Upper lobe of left lung (tissue), 6 donors: ENCODE measurements around the gene KRT24. TPM values are rescaled to one million over a fixed set of nuclear protein-coding genes. Genes with fewer than 3 reads are reported as not detected.

Experiments
- ATAC-seq, 2 donors: fragments of 200-7000 bp; cut with Tn5 transposase; one replicate each; pipeline ENCODE4 v1.9.1; 2022; ENCODE audit warnings: mild to moderate bottlenecking in 2 of 2, moderate library complexity in 2 of 2; ENCODE audit not compliant: low FRiP score in 2 of 2
- DNase-seq, 2 donors: peaks; one replicate each; pipeline ENCODE4 v3.0.0-alpha.2; 2019 to 2020
- H3K27ac ChIP-seq, 4 donors: fragments of 200-600 bp; sonication (generic); one replicate each; pipeline ENCODE4 v1.5.1; 2016 to 2019
- H3K27me3 ChIP-seq, 4 donors: fragments of 200-600 bp; sonication (generic); one replicate each; pipeline ENCODE4 v1.5.1; 2017 to 2019
- H3K36me3 ChIP-seq, 4 donors: fragments of 200-600 bp; sonication (generic); one replicate each; pipeline ENCODE4 v1.5.1; 2016 to 2019
- H3K4me1 ChIP-seq, 4 donors: fragments of 200-600 bp; sonication (generic); one replicate each; pipeline ENCODE4 v1.5.1; 2018 to 2019
- H3K4me3 ChIP-seq, 4 donors: fragments of 200-600 bp; sonication (generic); one replicate each; pipeline ENCODE4 v1.5.1; 2017 to 2019; ENCODE audit warnings: mild to moderate bottlenecking in 2 of 4, moderate library complexity in 1 of 4
- H3K9me3 ChIP-seq, 4 donors: fragments of 200-600 bp; sonication (generic); one replicate each; pipeline ENCODE4 v1.5.1; 2018 to 2019
- EP300 ChIP-seq, 4 donors: sonication (generic); formaldehyde crosslinking; IDR thresholded peaks; one replicate each; pipeline ENCODE4 v1.5.1; 2017; ENCODE audit warnings: antibody characterized with exemption in 4 of 4, control low read depth in 2 of 4
- POLR2A ChIP-seq, 4 donors: fragments of 450-650 bp; IDR thresholded peaks; one replicate each; pipeline ENCODE4 v1.5.1; 2016 to 2017; ENCODE audit warnings: antibody characterized with exemption in 4 of 4, mild to moderate bottlenecking in 2 of 4
- POLR2AphosphoS5 ChIP-seq, 2 donors: sonication (generic); formaldehyde crosslinking; IDR thresholded peaks; one replicate each; pipeline ENCODE4 v1.5.1; 2017; ENCODE audit warnings: antibody characterized with exemption in 2 of 2
- WGBS, 2 donors: methylation state at CpG; one replicate each; pipeline ENCODE4 v1.1.5; 2017 to 2018; 5-methylcytosine and 5-hydroxymethylcytosine counted together
- total RNA-seq, 6 donors: library from RNA; depleted of rRNA in 4 of 6; stranded (reverse); fragments of >200 nt in 4 of 6; gene quantifications; one replicate each; pipeline versions ENCODE4 v1.1.0 to v1.2.1, GENCODE V29; 2016 to 2021
- TF ChIP-seq, protein P1 (sequence below), 6 experiments: fragments of 450-650 bp in 4 of 6; fragments of 200-600 bp in 2 of 6; sonication (generic) in 2 of 6; IDR thresholded peaks; one replicate each; pipeline ENCODE4 v1.5.1; 2016 to 2019; ENCODE audit warnings: antibody characterized with exemption in 6 of 6
- donor health status: DM: no; HTN: no; CAD: no; lungs with moderate emphysema.
- donor health status: DM: no; HTN: yes; CAD: no; lungs with severe emphysema.

The KRT24 gene
- total RNA-seq, 6 donors from 2014 or later: not detected

DNA sequence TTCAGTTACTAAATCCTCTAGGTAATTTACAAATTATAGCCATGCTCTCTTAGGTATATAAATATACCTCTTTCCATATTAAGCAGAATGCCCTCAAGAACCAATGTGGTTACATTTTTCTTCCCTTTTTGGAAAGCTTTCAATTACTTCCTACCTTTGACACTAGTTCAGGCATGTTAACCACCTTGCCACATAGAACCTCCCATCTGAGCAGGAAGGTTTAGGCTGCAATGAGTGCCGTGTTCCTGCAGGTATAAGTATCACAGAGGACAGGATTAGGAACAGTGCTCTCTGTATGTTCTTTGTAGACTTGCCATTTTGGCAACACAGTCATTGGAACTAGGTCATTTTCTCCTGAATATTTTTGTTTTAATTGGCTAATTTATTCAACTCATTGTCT is 31.5 kb upstream of the KRT24 start:
- DNase-seq (no peak), ATAC-seq (no peak)
- Histone ChIP-seq H3K9me3 (no peaks in the 10 kb centered on the region), H3K4me1 (no peaks in the 10 kb centered on the region), H3K36me3 (no peaks in the 10 kb centered on the region), H3K4me3 (no peak overlapping the region), H3K27ac (no peak overlapping the region), H3K27me3 (no peaks in the 10 kb centered on the region)
- TF ChIP-seq POLR2A (IDR thresholded peaks at IDR 0.05): no peak
- TF ChIP-seq, protein P1, sequence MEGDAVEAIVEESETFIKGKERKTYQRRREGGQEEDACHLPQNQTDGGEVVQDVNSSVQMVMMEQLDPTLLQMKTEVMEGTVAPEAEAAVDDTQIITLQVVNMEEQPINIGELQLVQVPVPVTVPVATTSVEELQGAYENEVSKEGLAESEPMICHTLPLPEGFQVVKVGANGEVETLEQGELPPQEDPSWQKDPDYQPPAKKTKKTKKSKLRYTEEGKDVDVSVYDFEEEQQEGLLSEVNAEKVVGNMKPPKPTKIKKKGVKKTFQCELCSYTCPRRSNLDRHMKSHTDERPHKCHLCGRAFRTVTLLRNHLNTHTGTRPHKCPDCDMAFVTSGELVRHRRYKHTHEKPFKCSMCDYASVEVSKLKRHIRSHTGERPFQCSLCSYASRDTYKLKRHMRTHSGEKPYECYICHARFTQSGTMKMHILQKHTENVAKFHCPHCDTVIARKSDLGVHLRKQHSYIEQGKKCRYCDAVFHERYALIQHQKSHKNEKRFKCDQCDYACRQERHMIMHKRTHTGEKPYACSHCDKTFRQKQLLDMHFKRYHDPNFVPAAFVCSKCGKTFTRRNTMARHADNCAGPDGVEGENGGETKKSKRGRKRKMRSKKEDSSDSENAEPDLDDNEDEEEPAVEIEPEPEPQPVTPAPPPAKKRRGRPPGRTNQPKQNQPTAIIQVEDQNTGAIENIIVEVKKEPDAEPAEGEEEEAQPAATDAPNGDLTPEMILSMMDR (IDR thresholded peaks at IDR 0.05): no peak
- no peak for TF ChIP-seq POLR2AphosphoS5 (IDR thresholded peaks at IDR 0.05)
- TF ChIP-seq EP300 (IDR thresholded peaks at IDR 0.05): no peak
- 92 to 100% methylated on average over 1 of the region's 1 CpG for WGBS, 2 donors

DNA sequence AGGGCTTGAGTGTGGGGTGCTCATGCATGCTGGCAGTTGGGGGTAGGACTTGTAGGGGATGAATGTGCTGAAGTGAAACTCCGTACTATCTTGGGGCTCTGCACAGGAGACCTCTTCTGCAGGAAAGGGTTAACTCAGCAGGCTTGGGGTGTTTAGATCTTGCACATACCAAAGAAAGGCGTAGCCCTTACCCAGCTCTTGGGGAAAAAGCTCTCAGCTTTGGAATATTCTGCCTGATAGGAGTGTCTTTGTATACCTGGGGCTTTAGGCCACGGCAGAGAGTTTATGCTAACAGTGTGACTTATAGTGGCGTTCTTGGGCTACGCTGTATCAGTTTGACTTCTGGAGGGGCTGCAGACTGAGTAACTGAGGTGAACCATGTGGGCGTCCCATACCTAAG is 30.5 kb upstream of the KRT24 start:
- Histone ChIP-seq H3K27ac (no peak overlapping the region), H3K4me3 (no peak overlapping the region), H3K4me1 (no peaks in the 10 kb centered on the region), H3K9me3 (no peaks in the 10 kb centered on the region), H3K36me3 (no peaks in the 10 kb centered on the region), H3K27me3 (no peaks in the 10 kb centered on the region)
- ATAC-seq: no peak
- DNase-seq: no peak
- TF ChIP-seq POLR2A (IDR thresholded peaks at IDR 0.05) (no peak), POLR2AphosphoS5 (IDR thresholded peaks at IDR 0.05) (no peak), EP300 (IDR thresholded peaks at IDR 0.05) (no peak)
- TF ChIP-seq, protein P1 (IDR thresholded peaks at IDR 0.05): no peak
- 75 to 93% methylated on average over 2 to 6 of the region's 6 CpGs for WGBS, 2 donors

DNA sequence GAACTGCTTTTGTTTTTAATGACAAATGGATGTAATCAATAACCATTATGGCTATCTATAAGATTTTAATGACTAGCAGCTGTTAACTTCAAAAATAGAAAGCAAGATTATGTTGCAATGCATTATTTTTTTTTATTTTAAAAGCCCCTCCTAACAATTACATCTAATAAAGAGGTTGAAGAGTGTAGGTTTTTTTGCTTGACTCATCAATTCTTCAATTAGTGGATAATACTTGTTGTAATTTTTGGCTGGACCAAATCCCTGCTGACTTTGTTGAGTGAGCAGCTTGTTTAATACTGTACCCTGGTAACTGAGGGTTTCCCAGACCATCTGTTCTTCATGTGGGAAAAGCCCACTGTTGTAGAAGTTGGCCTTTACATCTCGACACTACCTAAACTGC is 27.4 kb upstream of the KRT24 start:
- ATAC-seq: no peak
- no peak overlapping the region for H3K4me3 ChIP-seq
- 83 to 86% methylated on average over 1 of the region's 1 CpG for WGBS, 2 donors

DNA sequence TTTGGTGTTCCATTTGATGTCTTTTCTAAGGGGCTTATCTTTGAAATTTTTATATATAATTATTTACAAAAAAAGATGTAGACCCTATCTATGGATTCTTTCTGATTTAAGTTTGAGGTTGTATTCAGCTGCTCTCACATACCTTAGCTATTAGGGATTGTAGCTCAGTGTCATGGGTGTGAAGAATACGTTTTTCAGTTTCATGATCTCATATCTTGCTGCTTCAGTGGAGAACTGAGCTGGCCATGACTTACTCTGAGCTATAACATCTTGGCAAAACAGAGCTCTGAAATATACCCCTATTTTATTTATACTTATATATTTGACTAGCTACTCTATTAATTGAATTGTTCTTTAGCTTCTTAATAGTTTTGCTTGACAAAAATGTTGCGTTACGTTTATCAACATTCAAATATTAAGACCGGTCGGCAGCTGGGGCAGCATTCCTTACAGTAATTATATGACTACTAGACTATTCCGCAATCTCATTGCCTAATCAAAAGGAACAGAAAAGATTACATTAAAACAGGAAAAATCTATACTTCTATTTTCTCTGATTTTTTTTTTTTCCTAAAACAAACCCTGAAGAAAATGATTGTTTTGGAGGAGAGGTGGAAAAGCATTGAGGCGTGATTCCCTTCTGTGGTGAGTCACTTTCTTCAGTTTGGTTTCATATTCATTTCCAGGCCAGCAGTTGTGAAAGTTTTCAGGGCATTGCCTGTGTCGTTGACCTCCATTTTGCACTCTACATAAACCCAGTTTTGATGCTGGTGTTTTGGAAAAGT is 24.1 kb upstream of the KRT24 start:
- Histone ChIP-seq H3K9me3 (no peaks in the 10 kb centered on the region), H3K36me3 (no peaks in the 10 kb centered on the region), H3K4me3 (no peak overlapping the region), H3K4me1 (no peaks in the 10 kb centered on the region), H3K27me3 (no peaks in the 10 kb centered on the region), H3K27ac (no peak overlapping the region)
- no peak for TF ChIP-seq POLR2AphosphoS5 (IDR thresholded peaks at IDR 0.05)
- TF ChIP-seq POLR2A (IDR thresholded peaks at IDR 0.05): no peak
- TF ChIP-seq EP300 (IDR thresholded peaks at IDR 0.05): no peak
- TF ChIP-seq, protein P1 (IDR thresholded peaks at IDR 0.05): no peak
- peak in 1 of 2 donors; percentile 67 for ATAC-seq
- WGBS, 2 donors: 56 to 57% methylated on average over 8 of the region's 8 CpGs
- no peak for DNase-seq

More for the DNA sequence above, 27.4 kb upstream of the KRT24 start:
- no peak overlapping the region for H3K27ac ChIP-seq
- TF ChIP-seq POLR2A (IDR thresholded peaks at IDR 0.05) (no peak), POLR2AphosphoS5 (IDR thresholded peaks at IDR 0.05) (no peak), EP300 (IDR thresholded peaks at IDR 0.05) (no peak)
- TF ChIP-seq, protein P1 (IDR thresholded peaks at IDR 0.05): no peak
- no peaks in the 10 kb centered on the region for H3K4me1 ChIP-seq
- no peaks in the 10 kb centered on the region for H3K27me3 ChIP-seq
- H3K9me3 ChIP-seq: no peaks in the 10 kb centered on the region
- DNase-seq: no peak
- no peaks in the 10 kb centered on the region for H3K36me3 ChIP-seq

DNA sequence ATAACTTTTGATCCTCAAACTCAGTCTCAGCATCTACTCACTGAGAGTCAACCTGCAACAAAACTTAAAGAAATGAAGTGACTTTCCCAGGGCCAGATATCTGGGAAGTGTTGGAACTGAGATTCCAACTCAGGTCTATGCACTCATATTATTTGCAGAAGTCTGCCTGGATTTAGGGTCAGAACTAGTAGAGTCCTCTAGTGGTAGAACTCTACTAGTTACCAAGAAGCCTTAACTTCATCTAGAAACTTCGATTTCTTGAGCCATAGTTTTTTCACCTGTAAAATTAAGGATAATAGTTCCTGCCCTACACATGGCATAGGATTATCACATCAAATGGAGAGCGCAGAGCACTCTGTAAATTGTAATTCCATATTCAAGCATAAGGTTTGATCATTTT is 23.4 kb upstream of the KRT24 start:
- ATAC-seq (no peak), DNase-seq (no peak)
- no peaks in the 10 kb centered on the region for H3K36me3 ChIP-seq

More for the DNA sequence above, 23.4 kb upstream of the KRT24 start:
- Histone ChIP-seq H3K4me1 (no peaks in the 10 kb centered on the region), H3K4me3 (no peak overlapping the region), H3K27me3 (no peaks in the 10 kb centered on the region), H3K9me3 (no peaks in the 10 kb centered on the region), H3K27ac (no peak overlapping the region)
- TF ChIP-seq, protein P1 (IDR thresholded peaks at IDR 0.05): peak in 5 of 6 experiments; percentile 6 to 48 (median 36)
- no peak for TF ChIP-seq EP300 (IDR thresholded peaks at IDR 0.05)
- 74 to 75% methylated on average over 2 of the region's 2 CpGs for WGBS, 2 donors
